NCI-H2227 treated with DMSO at 0.1 percent for 48 hours (cell line): ENCODE results near the gene TMEM50B.
"Not testable (repeated sequence)": the region's sequence is repeated elsewhere in the genome, so short reads cannot be mapped to it uniquely, and the experiment has no call there.

Experiments used
- DNase-seq: peaks from one replicate; lab custom pipeline; 2025; lab: John Stamatoyannopoulos, UW

Gene TMEM50B

GRCh38 chr21:33427051-33427450 is 52.7 kb downstream of the TMEM50B start:
- DNase-seq, result no peak

- DNase-seq, result no peak
Measured at GRCh38 chr21:33425825-33426224, 53.9 kb downstream of the TMEM50B start.

GRCh38 chr21:33424214-33424613 is 55.6 kb downstream of the TMEM50B start:
- DNase-seq, result no peak

GRCh38 chr21:33421713-33422393 is 57.9 kb downstream of the TMEM50B start:
- no peak for DNase-seq

- DNase-seq, result no peak
Measured at GRCh38 chr21:33419538-33420123, 60.1 kb downstream of the TMEM50B start.

GRCh38 chr21:33418691-33419090 is 61.1 kb downstream of the TMEM50B start:
- DNase-seq, result no peak

- DNase-seq, result no peak
Measured at GRCh38 chr21:33414926-33415325, 64.8 kb downstream of the TMEM50B start.

GRCh38 chr21:33414068-33414467 is 65.7 kb downstream of the TMEM50B start:
- no peak for DNase-seq

- no peak for DNase-seq
Measured at GRCh38 chr21:33412832-33413519, 66.8 kb downstream of the TMEM50B start.

GRCh38 chr21:33412439-33412831 is 67.3 kb downstream of the TMEM50B start:
- DNase-seq, result not testable (repeated sequence)

- no peak for DNase-seq
Measured at GRCh38 chr21:33411949-33412430, 67.8 kb downstream of the TMEM50B start.

GRCh38 chr21:33406493-33406892 is 73.3 kb downstream of the TMEM50B start:
- DNase-seq, result no peak

GRCh38 chr21:33403786-33404585 is 75.8 kb downstream of the TMEM50B start:
- DNase-seq, result peak; percentile 58

- no peak for DNase-seq
Measured at GRCh38 chr21:33403128-33403785, 76.5 kb downstream of the TMEM50B start, which contains the start of gene IFNGR2. Gene IFNGR2, plus strand, starts transcription at chr21:33403413. Its CDS starts 131 bp downstream, at chr21:33403544.

GRCh38 chr21:33402001-33402979 is 77.5 kb downstream of the TMEM50B start:
- DNase-seq, result peak; percentile 42

- no peak for DNase-seq
Measured at GRCh38 chr21:33401630-33401992, 78.2 kb downstream of the TMEM50B start.
